NCI-H1694 treated with DMSO at 0.1 percent for 48 hours (cell line): ENCODE measurements around the gene ASIC2.

ENCODE experiments used
- DNase-seq: peaks from one replicate; lab custom pipeline; 2025; lab: John Stamatoyannopoulos, UW

The ASIC2 gene

DNA sequence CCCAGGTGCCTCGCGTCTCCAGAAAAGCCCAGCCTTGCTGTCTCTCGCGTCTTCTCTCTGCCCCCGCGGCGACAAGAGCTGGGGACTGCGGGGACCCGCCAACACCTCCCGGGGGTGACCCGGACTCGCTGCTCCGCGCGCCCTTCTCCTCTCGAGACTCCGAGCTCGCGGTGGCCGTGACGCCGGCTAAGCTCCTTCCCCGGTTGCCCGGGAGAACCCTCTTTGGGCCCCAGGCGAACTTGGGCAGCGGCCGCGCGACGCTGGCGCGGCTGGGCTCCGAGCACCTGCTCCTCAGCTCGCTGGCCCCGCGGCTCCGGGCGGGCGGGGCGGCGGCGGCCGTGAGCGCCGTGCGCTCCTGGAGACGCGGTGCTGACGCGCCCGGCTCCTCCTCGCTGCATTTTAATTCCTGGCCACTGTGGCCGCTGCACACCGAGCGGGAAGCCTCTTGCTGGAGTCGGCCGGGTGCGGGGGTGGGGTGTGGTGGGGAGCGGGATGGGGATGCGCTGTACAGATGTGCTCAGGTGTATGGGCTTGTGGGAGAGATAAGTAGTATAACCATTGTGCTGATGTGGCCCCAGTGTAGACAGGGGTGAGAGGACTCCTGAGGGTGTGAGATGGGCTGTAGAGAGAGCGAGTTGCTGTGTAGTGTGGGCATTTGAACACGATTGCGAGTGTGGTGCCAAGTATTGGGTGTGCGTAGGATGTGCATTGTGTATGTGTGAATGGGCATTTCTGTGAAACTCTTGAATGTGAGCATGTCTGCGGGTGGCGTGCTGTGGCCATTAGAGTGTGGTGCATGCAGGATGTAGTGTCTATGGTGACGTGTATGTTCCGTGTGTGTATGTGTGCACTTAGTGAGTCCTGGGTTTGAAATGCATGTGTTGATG lies at the start of gene ASIC2:
Gene ASIC2 (minus strand): TSS at position 315 of the 887 bp plus-strand sequence.
- DNase-seq = no peak

DNA sequence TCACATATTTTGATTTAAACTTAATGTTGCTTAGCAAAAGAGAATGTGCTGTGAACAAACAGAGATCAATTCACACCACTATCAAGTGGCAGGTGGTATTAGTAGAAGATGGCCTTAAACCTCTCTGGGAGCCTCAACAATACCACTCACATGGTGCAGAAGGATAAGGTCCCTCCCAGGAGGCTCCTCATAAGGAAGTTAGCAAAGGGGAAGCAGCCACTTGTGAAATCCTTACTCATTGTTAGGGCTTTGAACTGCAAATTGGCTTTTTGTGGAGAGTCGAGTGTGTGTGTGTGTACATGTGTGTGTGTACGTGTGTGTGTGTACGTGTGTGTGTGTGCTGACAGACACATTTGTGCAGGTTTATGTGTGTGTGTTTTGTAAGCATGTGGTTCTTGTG lies 48.9 kb upstream of the ASIC2 start:
- no peak for DNase-seq

GRCh38 chr17:33338242-33338641 lies 45.1 kb upstream of the ASIC2 start:
- no peak for DNase-seq

DNA sequence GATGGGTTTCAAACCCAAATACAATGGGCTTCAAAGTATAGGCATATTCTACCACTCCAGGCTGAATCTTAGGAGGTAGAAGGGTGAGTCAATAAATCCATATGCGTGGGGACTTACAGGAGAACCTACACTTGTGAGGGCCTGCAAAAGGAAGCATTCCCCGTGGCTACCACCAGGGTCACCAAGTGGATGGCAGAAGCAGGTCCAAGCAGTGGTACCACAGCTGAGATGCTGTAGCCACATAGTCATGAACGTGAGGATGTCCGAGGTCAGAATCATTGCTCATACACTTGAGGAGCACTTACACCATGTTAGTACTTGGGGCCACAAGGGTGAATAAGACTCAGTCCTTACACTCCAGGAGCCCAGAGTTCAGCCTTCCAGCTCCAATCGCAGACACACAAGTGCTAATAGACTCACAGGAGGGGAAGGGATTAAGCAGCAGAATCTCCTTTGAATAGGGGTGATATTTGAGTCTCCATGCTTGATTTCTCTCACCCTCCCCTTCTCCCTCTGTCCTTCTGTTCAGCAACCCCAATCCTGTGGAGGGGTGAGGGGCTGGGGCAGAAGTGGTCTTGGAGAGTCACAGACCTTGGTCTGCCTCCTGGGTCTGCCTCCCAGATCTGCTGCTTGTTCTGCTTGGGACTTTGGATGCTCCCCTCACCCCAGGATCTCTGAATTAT lies 42.5 kb upstream of the ASIC2 start:
- no peak for DNase-seq

- no peak for DNase-seq
Measured at GRCh38 chr17:33334703-33335102, 41.6 kb upstream of the ASIC2 start.

GRCh38 chr17:33330877-33331276 lies 37.8 kb upstream of the ASIC2 start:
- DNase-seq = no peak

- DNase-seq = no peak
Measured at GRCh38 chr17:33328129-33328528, 35.0 kb upstream of the ASIC2 start.

GRCh38 chr17:33324736-33325135 lies 31.6 kb upstream of the ASIC2 start:
- no peak for DNase-seq

GRCh38 chr17:33322063-33322462 lies 29.0 kb upstream of the ASIC2 start:
- no peak for DNase-seq

- no peak for DNase-seq
Measured at GRCh38 chr17:33318241-33318640, 25.1 kb upstream of the ASIC2 start.

- no peak for DNase-seq
Measured at GRCh38 chr17:33316746-33317145, 23.7 kb upstream of the ASIC2 start.

GRCh38 chr17:33310296-33310695 lies 17.2 kb upstream of the ASIC2 start:
- DNase-seq = no peak

GRCh38 chr17:33303254-33303653 lies 10.2 kb upstream of the ASIC2 start:
- DNase-seq = no peak

GRCh38 chr17:33302394-33302793 lies 9.3 kb upstream of the ASIC2 start:
- no peak for DNase-seq

DNA sequence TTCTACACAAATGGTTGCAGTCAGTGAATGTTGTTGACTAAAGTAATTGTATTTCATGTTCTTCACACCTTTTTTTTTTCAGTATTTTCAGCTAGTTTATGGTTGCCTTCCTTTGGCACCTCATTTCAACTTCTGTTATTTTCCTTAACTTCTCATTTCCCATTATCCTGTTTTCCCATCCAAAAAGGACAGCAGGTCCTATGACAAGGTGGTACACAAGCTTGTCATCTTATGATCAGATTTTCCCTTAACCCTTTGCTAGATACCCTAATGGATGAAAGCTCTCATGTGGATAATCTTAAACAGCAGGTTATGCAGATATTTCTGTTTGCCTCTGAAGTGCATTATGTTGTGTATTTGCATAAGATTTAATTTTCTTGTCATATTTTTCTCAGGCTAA lies 7.1 kb upstream of the ASIC2 start:
- no peak for DNase-seq

- no peak for DNase-seq
Measured at GRCh38 chr17:33299115-33299514, 6.0 kb upstream of the ASIC2 start.

GRCh38 chr17:33297643-33298042 lies 4.5 kb upstream of the ASIC2 start:
- no peak for DNase-seq

DNA sequence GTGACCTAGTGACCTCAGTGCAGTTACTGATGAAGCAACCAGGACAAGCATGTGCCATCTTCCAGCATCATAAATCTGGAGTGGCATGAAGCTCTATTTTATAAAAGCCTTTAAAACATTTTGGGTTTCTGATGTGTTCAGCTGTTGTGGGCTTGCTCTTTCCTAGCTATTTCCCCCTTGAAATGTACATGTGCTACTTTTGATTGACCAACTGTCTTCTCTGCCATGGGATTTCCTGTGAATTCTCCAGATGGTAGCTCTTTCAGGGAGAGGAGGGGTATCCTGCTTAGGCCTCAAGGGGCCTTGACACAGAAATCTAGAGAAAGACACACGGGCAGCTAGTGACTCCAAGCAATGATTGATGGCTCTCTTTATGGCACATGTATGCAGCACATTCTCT lies 1.9 kb upstream of the ASIC2 start:
- no peak for DNase-seq

- no peak for DNase-seq
Measured at GRCh38 chr17:33292201-33292980, 704 bp downstream of the ASIC2 start.

DNA sequence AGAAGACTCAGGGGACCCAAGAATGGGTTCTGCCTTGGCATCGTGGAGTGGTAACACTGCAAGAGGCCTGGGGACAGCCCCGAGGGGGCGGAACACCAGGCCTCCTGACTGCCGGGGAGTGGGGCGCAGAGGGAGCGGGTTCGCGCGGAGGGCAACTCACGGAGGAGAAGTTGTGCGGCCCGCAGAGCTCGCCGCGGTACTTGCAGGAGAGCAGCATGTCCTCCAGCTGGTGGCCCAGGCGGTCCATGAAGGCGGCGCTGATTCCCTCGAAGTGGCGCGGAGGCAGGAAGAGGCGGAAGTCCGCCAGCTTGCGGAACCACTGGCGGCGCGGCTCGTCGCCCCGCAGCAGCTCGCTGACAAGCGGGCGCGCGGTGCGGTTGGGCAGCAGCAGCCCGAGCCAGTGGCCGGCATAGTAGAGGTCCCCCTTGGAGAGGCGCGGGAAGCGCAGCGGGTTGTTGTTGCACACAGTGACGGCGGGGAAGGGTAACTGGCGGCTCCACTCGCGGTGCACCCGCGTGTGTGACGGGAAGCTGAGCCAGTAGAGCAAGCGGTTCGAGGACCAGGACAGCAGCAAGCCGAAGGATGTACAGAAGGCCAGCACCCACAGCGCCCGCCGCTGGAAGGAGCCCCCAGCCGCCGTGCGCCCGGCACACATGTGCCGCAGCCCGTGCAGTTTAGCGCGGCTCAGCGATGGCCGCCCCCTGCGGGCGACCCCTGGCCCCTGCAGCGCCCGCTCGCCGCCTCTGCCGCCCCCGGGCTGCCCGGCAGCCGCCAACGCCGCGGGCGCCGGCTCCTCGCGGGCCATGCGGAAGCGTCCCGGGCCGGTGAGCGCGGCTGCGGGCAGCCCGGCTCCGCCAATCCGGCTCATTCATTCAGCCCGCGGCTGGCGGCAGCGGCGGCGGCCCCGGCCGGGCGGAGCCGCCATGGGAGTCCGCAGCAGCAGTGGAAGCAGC lies 1.6 kb downstream of the ASIC2 start:
- no peak for DNase-seq

- DNase-seq = no peak
Measured at GRCh38 chr17:33290253-33290652, 2.8 kb downstream of the ASIC2 start.

- DNase-seq = no peak
Measured at GRCh38 chr17:33288954-33289353, 4.1 kb downstream of the ASIC2 start.
